GM06990 (cell line): Measurements from ENCODE around the gene HOATZ.

Experiments
- DNase-seq: peaks from one replicate; pipeline ENCODE4 v3.0.0-alpha.2; 2011; ENCODE audit not compliant: insufficient read length; ENCODE audit errors: extremely low read depth
- H3K27me3 ChIP-seq: replicated peaks from 2 replicates; pipeline ENCODE4 v1.6.0; 2011; ENCODE audit warnings: low read length; ENCODE audit not compliant: control insufficient read depth, insufficient read depth
- H3K36me3 ChIP-seq: 2 replicates; pipeline ENCODE4 v1.5.1; 2011; ENCODE audit warnings: low read length; ENCODE audit not compliant: control insufficient read depth, insufficient read depth
- H3K4me3 ChIP-seq: replicated peaks from 2 replicates; pipeline ENCODE4 v1.5.1; 2011; ENCODE audit warnings: low read depth, mild to moderate bottlenecking, control low read depth, low read length
- TF ChIP-seq, protein P1 (sequence below): IDR thresholded peaks from 2 replicates; pipeline ENCODE4 v1.5.1; 2011; ENCODE audit warnings: low read length, control low read depth, mild to moderate bottlenecking, inconsistent platforms; ENCODE audit not compliant: insufficient read depth, poor library complexity, severe bottlenecking

Gene HOATZ

DNA sequence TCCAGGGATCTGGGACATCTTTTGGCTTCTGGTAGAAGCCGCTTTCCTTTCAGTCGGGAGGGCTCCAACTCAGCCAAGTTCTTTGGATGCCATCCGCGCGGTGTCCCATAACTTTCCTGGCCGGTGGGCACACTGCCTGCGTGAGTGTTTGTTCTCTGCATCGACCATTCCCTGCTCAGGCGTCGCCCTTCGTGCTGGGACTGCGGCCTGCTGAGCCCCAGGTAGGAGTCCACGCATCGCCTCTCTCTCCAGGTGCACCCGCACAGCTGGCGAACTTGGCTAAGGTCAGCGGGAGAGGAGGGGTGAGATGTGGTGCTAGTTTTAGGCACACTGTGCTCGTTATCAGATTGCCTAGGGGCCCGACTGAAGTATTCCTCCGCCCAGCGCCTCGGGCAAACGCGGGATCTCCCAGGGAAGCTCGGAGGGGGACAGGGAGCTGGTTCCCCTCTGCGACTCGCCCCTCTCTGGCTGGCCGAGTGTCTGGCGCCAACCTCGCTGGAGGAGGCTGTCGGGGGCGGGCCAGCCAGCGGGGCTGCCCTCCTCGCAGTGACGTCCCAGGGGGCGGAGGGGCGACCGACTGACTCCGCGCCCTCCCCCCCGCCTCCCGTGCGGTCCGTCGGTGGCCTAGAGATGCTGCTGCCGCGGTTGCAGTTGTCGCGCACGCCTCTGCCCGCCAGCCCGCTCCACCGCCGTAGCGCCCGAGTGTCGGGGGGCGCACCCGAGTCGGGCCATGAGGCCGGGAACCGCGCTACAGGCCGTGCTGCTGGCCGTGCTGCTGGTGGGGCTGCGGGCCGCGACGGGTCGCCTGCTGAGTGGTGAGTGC is 25.7 kb downstream of the HOATZ start, which contains the start of gene LAYN:
Gene LAYN, plus strand, starts transcription at position 607 of the 823 bp plus-strand sequence. Its CDS starts 124 bp downstream, at position 731.
- no peak for DNase-seq
- H3K27me3 ChIP-seq = peaks cover 2% of the 10 kb centered on the region
- H3K36me3 ChIP-seq = no peaks in the 10 kb centered on the region
- TF ChIP-seq, protein P1, sequence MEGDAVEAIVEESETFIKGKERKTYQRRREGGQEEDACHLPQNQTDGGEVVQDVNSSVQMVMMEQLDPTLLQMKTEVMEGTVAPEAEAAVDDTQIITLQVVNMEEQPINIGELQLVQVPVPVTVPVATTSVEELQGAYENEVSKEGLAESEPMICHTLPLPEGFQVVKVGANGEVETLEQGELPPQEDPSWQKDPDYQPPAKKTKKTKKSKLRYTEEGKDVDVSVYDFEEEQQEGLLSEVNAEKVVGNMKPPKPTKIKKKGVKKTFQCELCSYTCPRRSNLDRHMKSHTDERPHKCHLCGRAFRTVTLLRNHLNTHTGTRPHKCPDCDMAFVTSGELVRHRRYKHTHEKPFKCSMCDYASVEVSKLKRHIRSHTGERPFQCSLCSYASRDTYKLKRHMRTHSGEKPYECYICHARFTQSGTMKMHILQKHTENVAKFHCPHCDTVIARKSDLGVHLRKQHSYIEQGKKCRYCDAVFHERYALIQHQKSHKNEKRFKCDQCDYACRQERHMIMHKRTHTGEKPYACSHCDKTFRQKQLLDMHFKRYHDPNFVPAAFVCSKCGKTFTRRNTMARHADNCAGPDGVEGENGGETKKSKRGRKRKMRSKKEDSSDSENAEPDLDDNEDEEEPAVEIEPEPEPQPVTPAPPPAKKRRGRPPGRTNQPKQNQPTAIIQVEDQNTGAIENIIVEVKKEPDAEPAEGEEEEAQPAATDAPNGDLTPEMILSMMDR = no peak
- no peak within 1 kb of the TSS for H3K4me3 ChIP-seq

GRCh38 chr11:111540937-111541253 is 26.3 kb downstream of the HOATZ start:
- no peaks in the 10 kb centered on the region for H3K36me3 ChIP-seq
- TF ChIP-seq, protein P1 = no peak
- H3K4me3 ChIP-seq = no peak overlapping the region
- no peak for DNase-seq
- peaks cover 3% of the 10 kb centered on the region for H3K27me3 ChIP-seq

GRCh38 chr11:111541254-111542061 is 26.9 kb downstream of the HOATZ start:
- Histone ChIP-seq H3K4me3 (no peak overlapping the region), H3K27me3 (peaks cover 4% of the 10 kb centered on the region), H3K36me3 (no peaks in the 10 kb centered on the region)
- TF ChIP-seq, protein P1 = no peak
- no peak for DNase-seq

- H3K4me3 ChIP-seq = no peak overlapping the region
- no peaks in the 10 kb centered on the region for H3K36me3 ChIP-seq
- DNase-seq = no peak
- peaks cover 5% of the 10 kb centered on the region for H3K27me3 ChIP-seq
- TF ChIP-seq, protein P1 = no peak
Measured at GRCh38 chr11:111542606-111543275, 28.2 kb downstream of the HOATZ start.

- Histone ChIP-seq H3K4me3 (no peak overlapping the region), H3K36me3 (no peaks in the 10 kb centered on the region), H3K27me3 (peaks cover 5% of the 10 kb centered on the region)
- TF ChIP-seq, protein P1 = no peak
- no peak for DNase-seq
Measured at GRCh38 chr11:111548525-111548924, 33.9 kb downstream of the HOATZ start.
